Neuronal stem cell (in vitro differentiated cells): ENCODE results near the gene HS2ST1.

Experiments
- DNase-seq: peaks from one replicate; pipeline ENCODE4 v3.0.0-alpha.2; 2013; ENCODE audit warnings: low spot score
- H2AFZ ChIP-seq: one replicate; pipeline ENCODE4 v1.6.1; 2013; ENCODE audit warnings: mild to moderate bottlenecking, low read length, inconsistent platforms
- H2AK5ac ChIP-seq: 2 replicates; pipeline ENCODE4 v1.6.1; 2013; ENCODE audit warnings: low read depth, mild to moderate bottlenecking, inconsistent platforms, low read length, moderate library complexity, mixed read lengths
- H2BK120ac ChIP-seq: 2 replicates; pipeline ENCODE4 v1.6.1; 2013; ENCODE audit warnings: low read depth, mild to moderate bottlenecking, inconsistent platforms, low read length, moderate library complexity, mixed read lengths
- H2BK12ac ChIP-seq: one replicate; pipeline ENCODE4 v1.6.1; 2013; ENCODE audit warnings: low read length, inconsistent platforms
- H2BK15ac ChIP-seq: 2 replicates; pipeline ENCODE4 v1.6.1; 2013; ENCODE audit warnings: mild to moderate bottlenecking, low read length, inconsistent platforms, mixed read lengths
- H2BK5ac ChIP-seq: one replicate; pipeline ENCODE4 v1.6.1; 2013; ENCODE audit warnings: inconsistent platforms, mild to moderate bottlenecking, low read length, moderate library complexity
- H3K14ac ChIP-seq: one replicate; pipeline ENCODE4 v1.6.1; 2013; ENCODE audit warnings: low read length, inconsistent platforms
- H3K18ac ChIP-seq: 2 replicates; pipeline ENCODE4 v1.6.1; 2013; ENCODE audit warnings: low read length, inconsistent platforms
- H3K23ac ChIP-seq: 2 replicates; pipeline ENCODE4 v1.6.1; 2013; ENCODE audit warnings: low read depth, mild to moderate bottlenecking, mixed read lengths, low read length, inconsistent platforms; ENCODE audit not compliant: poor library complexity
- H3K27ac ChIP-seq: replicated peaks from 3 replicates; pipeline ENCODE4 v1.5.1; 2013; ENCODE audit warnings: low read length, inconsistent platforms
- H3K27me3 ChIP-seq, 3 experiments: 2 replicates each; pipeline ENCODE4 v1.6.1; 2013; ENCODE audit warnings: low read length in 3 of 3, mild to moderate bottlenecking in 2 of 3, inconsistent platforms in 1 of 3, low read depth in 1 of 3, mixed read lengths in 1 of 3, moderate library complexity in 1 of 3; ENCODE audit not compliant: control insufficient read depth in 3 of 3, insufficient read depth in 3 of 3
- H3K36me3 ChIP-seq, 2 donors: replicated peaks in 1 of 2; 2 replicates each; pipeline ENCODE4 v1.6.1; 2013; ENCODE audit warnings: low read length in 2 of 2; ENCODE audit not compliant: control insufficient read depth in 2 of 2, insufficient read depth in 2 of 2
- H3K4ac ChIP-seq: 2 replicates; pipeline ENCODE4 v1.6.1; 2013; ENCODE audit warnings: inconsistent platforms, mild to moderate bottlenecking, low read length, moderate library complexity
- H3K4me1 ChIP-seq, 2 donors: 1 replicate in 1 of 2; 2 replicates in 1 of 2; pipeline ENCODE4 v1.6.1; 2013; ENCODE audit warnings: low read length in 2 of 2, low read depth in 1 of 2; ENCODE audit not compliant: control insufficient read depth in 2 of 2, insufficient read depth in 1 of 2
- H3K4me2 ChIP-seq: one replicate; pipeline ENCODE4 v1.6.1; 2013; ENCODE audit warnings: mild to moderate bottlenecking, low read length, inconsistent platforms; ENCODE audit not compliant: insufficient read depth, poor library complexity, severe bottlenecking
- H3K4me3 ChIP-seq, 2 donors: 2 replicates each; pipeline ENCODE4 v1.5.1; 2013; ENCODE audit warnings: low read length in 2 of 2, mild to moderate bottlenecking in 2 of 2, inconsistent platforms in 1 of 2, moderate library complexity in 1 of 2
- H3K79me1 ChIP-seq: one replicate; pipeline ENCODE4 v1.6.1; 2013; ENCODE audit warnings: low read depth, mild to moderate bottlenecking, inconsistent platforms, low read length, moderate library complexity
- H3K9ac ChIP-seq: one replicate; pipeline ENCODE4 v1.6.1; 2013; ENCODE audit warnings: mild to moderate bottlenecking, low read depth, low read length, inconsistent platforms; ENCODE audit not compliant: poor library complexity
- H3K9me3 ChIP-seq, 2 donors: replicated peaks in 1 of 2; 2 replicates each; pipeline versions ENCODE3 to v1.6.1; 2013; ENCODE audit warnings: low read length in 2 of 2, mild to moderate bottlenecking in 2 of 2, inconsistent platforms in 1 of 2, low read depth in 1 of 2, mixed read lengths in 1 of 2, moderate library complexity in 1 of 2; ENCODE audit not compliant: control insufficient read depth in 2 of 2, insufficient read depth in 1 of 2
- H4K8ac ChIP-seq: one replicate; pipeline ENCODE4 v1.6.1; 2013; ENCODE audit warnings: low read depth, mild to moderate bottlenecking, inconsistent platforms, low read length, moderate library complexity
- H4K91ac ChIP-seq: one replicate; pipeline ENCODE4 v1.6.1; 2013; ENCODE audit warnings: low read length, low read depth, mild to moderate bottlenecking, inconsistent platforms; ENCODE audit not compliant: poor library complexity
- WGBS, 2 donors: extraction: QIAGEN DNeasy Blood & Tissue Kit; methylation state at CpG; one replicate each; pipeline ENCODE4 v1.1.7; 2013; ENCODE audit warnings: missing lambda C conversion rate in 2 of 2, mixed read lengths in 1 of 2; ENCODE audit not compliant: insufficient read length in 2 of 2, insufficient replicate concordance in 1 of 2; ENCODE audit errors: extremely low coverage in 2 of 2; 5-methylcytosine and 5-hydroxymethylcytosine counted together

Gene HS2ST1

DNA sequence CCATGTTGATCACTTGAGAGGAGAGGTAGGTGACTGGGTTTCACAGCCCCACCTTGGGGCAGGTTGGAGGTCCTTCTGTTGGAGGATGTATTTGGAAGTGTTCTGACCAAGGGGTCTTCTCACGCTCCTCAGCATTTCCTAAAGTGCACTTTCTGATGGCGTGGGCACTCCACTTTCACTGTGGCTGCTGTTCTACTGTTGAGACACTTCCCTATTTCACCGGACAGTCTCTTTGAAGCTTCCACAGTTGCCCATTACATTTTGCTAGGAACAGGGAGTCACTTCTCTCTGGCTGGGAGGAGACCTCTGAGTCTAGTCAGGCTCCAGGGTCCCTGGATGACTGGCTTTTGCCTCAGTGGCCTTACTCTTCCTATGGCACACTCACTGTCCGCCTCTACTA lies 234.2 kb downstream of the HS2ST1 start:
- peaks cover 0 to 66% (median 0%) of the 10 kb centered on the region in 3 experiments for H3K27me3 ChIP-seq
- H4K8ac ChIP-seq: no peak overlapping the region
- no peak overlapping the region for H3K23ac ChIP-seq
- H2BK15ac ChIP-seq: no peak overlapping the region
- H2AFZ ChIP-seq: no peak overlapping the region
- DNase-seq: no peak
- no peak overlapping the region for H3K18ac ChIP-seq
- H3K14ac ChIP-seq: no peak overlapping the region
- no peak overlapping the region for H3K9ac ChIP-seq
- no peak overlapping the region for H3K4me2 ChIP-seq
- H2BK120ac ChIP-seq: no peak overlapping the region
- H3K4ac ChIP-seq: no peak overlapping the region
- H3K79me1 ChIP-seq: no peaks in the 10 kb centered on the region
- no peak overlapping the region for H2BK5ac ChIP-seq
- peaks cover 4 to 8% of the 10 kb centered on the region in 2 donors for H3K4me1 ChIP-seq
- WGBS, 2 donors: no CpG with 5 or more reads among the region's 4 CpGs
- H3K36me3 ChIP-seq: no peaks in the 10 kb centered on the region
- H3K4me3 ChIP-seq: peak overlapping the region in 1 of 2 donors; percentile 5
- no peak overlapping the region for H2AK5ac ChIP-seq
- no peak overlapping the region for H4K91ac ChIP-seq
- no peaks in the 10 kb centered on the region for H3K9me3 ChIP-seq
- no peak overlapping the region for H2BK12ac ChIP-seq
- no peak overlapping the region for H3K27ac ChIP-seq

DNA sequence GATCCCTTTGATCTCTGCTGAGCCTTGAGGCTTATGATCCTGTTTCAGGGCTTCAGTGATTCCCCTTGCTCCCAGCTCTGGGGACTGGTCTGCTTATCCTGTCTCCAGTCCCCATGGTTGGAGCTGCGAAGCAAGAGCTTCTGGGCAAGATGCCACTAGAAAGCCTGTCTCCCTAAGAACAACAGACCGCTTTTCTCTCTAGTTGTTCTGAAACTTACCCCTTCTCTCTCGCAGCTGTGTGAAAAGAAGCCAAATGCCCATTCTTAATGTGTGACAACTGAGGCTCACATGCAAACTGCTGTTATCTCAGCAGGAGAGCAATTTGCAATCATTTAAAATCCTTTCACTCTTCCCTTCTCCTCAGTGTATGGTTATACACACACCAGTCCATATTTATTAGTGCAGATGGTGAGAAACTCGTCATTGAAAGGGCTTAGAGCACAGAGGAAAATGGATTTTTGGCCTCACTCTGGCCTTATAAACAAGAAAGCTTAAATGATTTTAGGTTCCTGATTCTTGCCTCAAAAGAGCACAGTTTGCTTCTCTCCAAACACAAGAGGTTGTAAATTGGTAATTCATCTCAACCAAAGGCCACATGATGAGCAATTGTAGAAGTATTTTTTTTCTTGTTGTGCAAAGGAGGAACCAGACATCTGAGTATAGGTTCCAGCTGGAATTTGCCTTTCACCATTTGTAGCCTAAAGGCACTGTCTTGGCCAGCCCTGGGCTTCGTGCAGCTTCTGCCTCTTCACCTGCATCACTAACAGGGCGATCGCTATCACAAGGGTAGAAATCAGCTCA lies 235.0 kb downstream of the HS2ST1 start:
- H2BK5ac ChIP-seq: no peak overlapping the region
- no peak overlapping the region for H3K14ac ChIP-seq
- no peaks in the 10 kb centered on the region for H3K36me3 ChIP-seq
- no peak overlapping the region for H3K4ac ChIP-seq
- WGBS, 2 donors: no CpG with 5 or more reads among the region's 7 CpGs
- H3K18ac ChIP-seq: no peak overlapping the region
- H3K79me1 ChIP-seq: no peaks in the 10 kb centered on the region
- no peak overlapping the region for H3K4me3 ChIP-seq
- peaks cover 0 to 71% (median 0%) of the 10 kb centered on the region in 3 experiments for H3K27me3 ChIP-seq
- DNase-seq: no peak
- no peak overlapping the region for H2AK5ac ChIP-seq
- H2BK15ac ChIP-seq: no peak overlapping the region
- H3K27ac ChIP-seq: no peak overlapping the region
- H2BK12ac ChIP-seq: no peak overlapping the region
- no peak overlapping the region for H4K8ac ChIP-seq
- no peak overlapping the region for H4K91ac ChIP-seq
- H3K9ac ChIP-seq: no peak overlapping the region
- H3K4me1 ChIP-seq: peaks cover 4 to 11% of the 10 kb centered on the region in 2 donors
- no peak overlapping the region for H2BK120ac ChIP-seq
- H2AFZ ChIP-seq: no peak overlapping the region
- no peaks in the 10 kb centered on the region for H3K9me3 ChIP-seq
- no peak overlapping the region for H3K23ac ChIP-seq
- H3K4me2 ChIP-seq: no peak overlapping the region

DNA sequence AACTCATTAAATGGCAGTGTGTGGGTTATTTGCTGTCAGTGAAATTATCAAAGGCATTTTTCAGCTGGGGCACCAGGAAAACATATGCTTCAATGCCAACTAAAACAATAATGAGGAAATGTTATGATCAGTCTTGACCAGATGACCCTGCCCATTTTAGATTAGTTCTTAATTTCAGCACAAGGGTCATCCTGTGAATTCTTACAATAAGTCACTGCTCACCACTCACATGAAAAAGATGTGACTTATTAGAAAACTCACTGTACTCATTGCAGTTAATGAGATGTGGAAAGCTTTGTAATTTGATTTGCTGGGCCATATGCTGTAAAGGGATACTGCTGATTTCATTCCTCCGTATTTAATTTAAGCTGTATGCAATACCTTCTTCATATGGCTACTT lies 235.7 kb downstream of the HS2ST1 start:
- Histone ChIP-seq H2BK12ac (no peak overlapping the region), H2BK120ac (no peak overlapping the region), H3K9me3 (no peaks in the 10 kb centered on the region), H3K36me3 (no peaks in the 10 kb centered on the region), H3K14ac (no peak overlapping the region), H3K27me3 (peaks cover 0 to 73% (median 0%) of the 10 kb centered on the region in 3 experiments), H3K4ac (no peak overlapping the region), H3K23ac (no peak overlapping the region), H2BK5ac (no peak overlapping the region), H2BK15ac (no peak overlapping the region), H3K4me1 (peaks cover 4 to 13% of the 10 kb centered on the region in 2 donors), H3K9ac (no peak overlapping the region), H4K8ac (no peak overlapping the region), H4K91ac (no peak overlapping the region), H3K27ac (no peak overlapping the region), H2AK5ac (no peak overlapping the region), H3K4me2 (no peak overlapping the region), H3K4me3 (no peak overlapping the region), H3K18ac (no peak overlapping the region), H2AFZ (no peak overlapping the region), H3K79me1 (no peaks in the 10 kb centered on the region)
- WGBS, 2 donors: no CpG with 5 or more reads among the region's 1 CpG
- DNase-seq: no peak

DNA sequence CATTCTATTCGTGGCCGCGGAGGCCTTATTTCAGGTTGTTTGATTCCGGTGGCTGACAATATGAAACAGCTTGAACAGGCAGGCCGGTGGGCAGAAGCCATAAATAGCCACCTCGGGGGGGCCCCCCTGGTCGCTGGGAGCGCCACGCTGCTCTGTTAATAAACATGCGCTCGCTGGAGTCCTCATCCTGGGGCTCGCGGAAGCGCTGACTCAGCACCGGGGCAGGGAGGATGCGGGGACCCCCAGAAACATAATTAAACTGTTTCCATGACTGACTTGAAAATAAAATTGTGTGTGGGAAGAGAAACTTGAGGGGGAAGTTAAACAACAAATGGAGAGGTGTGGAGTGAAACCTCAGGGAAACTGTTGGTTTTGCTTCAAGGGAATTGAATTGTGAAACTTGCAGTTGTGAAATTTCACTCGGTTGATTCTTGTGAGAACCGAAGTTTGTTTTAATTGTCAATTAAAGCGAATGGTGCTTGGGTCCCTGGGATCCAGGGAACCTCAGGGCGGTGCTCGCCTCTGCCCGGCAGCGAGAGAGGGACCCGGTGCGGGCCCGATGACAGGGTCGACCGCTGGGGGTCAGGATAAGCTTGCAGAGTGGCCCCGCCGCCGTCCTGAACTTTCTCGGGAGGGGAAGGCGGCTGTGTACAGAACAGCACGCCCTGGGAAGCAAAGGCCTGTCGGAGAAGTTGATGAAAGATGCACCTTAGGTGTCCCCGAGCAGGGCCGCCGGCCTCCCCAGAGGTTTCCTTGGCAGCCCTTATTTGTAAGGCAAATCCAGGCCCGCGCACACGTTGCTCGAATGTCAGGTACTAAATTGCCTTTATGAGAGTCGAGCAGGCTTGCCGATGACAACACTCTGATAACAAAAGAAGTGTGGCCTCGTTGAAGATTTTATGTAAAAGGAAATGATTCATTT lies 237.3 kb downstream of the HS2ST1 start:
- peaks cover 0 to 79% (median 0%) of the 10 kb centered on the region in 3 experiments for H3K27me3 ChIP-seq
- peak overlapping the region; percentile 95 for H2AFZ ChIP-seq
- peak overlapping the region; percentile 51 for H3K18ac ChIP-seq
- H3K14ac ChIP-seq: no peak overlapping the region
- H2BK15ac ChIP-seq: no peak overlapping the region
- no peak overlapping the region for H3K4ac ChIP-seq
- H3K23ac ChIP-seq: no peak overlapping the region
- no peaks in the 10 kb centered on the region for H3K36me3 ChIP-seq
- H2AK5ac ChIP-seq: no peak overlapping the region
- peak overlapping the region in 1 of 2 donors; percentile 37 for H3K4me3 ChIP-seq
- H3K9me3 ChIP-seq: no peaks in the 10 kb centered on the region
- no peak overlapping the region for H4K91ac ChIP-seq
- peak; percentile 60 for DNase-seq
- H3K4me2 ChIP-seq: peak overlapping the region; percentile 39
- H3K9ac ChIP-seq: no peak overlapping the region
- no peak overlapping the region for H2BK5ac ChIP-seq
- H2BK120ac ChIP-seq: no peak overlapping the region
- no peak overlapping the region for H4K8ac ChIP-seq
- peaks cover 4 to 17% of the 10 kb centered on the region in 2 donors for H3K4me1 ChIP-seq
- no peaks in the 10 kb centered on the region for H3K79me1 ChIP-seq
- no peak overlapping the region for H3K27ac ChIP-seq
- WGBS, 2 donors: no CpG with 5 or more reads among the region's 45 CpGs
- H2BK12ac ChIP-seq: no peak overlapping the region
